CD1c-positive myeloid dendritic cell (primary cell): ENCODE measurements around the gene THAP2.
"Not testable (repeated sequence)": the region's sequence is repeated elsewhere in the genome, so short reads cannot be mapped to it uniquely, and the experiment has no call there.

Experiments used
- DNase-seq: peaks from one replicate; pipeline ENCODE4 v3.0.0-alpha.2; 2016; ENCODE audit errors: extremely low spot score

THAP2 gene

DNA sequence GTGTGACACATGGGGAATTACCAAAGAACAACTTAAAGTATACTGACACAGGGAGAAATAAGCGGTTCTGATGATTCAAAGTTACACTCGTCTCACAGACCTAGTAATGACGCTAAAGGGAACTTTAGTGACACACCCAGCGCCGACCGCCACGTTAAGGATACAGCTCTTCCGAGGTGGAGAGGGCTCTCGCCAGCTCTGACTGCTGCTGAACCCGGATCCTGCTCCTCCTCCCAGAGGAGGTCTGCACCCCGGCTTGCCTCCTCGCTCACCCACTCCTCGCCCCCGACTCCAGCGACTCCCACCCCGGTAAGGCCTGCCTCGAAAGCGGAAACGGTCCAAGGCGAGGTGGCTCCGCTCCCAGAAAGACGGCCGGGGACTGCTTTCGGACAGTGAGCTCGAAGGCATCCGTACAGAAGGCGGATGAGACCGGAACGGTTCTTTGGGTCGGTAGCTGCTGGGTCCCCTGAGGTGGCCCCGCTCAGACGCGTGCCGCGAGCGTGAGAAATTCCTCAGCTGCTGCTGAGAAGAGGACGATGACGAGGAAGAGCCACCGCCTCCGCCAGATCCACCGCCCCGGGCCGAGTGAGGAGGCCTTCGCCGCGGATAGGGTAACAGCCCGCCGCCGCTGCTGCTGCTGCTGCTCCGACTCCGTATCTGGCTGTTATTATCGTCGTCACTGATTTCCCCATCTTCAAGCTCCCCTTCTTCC is 1.1 kb upstream of the THAP2 start:
- DNase-seq = peak; percentile 87

DNA sequence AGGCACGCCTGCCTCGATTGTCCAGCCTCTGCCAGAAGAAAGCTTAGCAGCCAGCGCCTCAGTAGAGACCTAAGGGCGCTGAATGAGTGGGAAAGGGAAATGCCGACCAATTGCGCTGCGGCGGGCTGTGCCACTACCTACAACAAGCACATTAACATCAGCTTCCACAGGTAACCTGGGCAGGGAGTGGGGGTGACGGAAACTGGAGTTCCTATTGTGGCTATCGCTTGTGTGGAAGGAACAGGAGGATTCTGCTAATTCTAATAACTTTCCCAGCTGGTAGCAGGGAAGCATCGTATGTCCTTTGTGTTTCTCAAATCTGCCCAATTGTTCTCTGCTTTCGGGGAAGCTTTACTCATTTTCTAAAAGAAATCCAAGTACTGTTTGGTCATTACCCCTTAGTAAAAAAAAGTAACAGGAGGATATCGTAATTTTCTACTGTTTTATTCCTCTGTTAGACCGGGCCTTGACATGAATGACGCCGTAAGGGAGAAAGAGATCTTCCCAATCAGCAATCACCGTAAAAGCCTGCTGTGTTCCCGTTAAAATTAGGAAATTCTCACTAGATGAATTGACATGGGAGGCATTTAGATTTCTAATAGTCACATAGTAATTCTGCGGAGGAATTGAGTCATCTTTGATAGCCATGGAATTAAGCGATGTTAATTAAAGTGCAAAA is 449 bp downstream of the THAP2 start:
- DNase-seq = peak; percentile 18

DNA sequence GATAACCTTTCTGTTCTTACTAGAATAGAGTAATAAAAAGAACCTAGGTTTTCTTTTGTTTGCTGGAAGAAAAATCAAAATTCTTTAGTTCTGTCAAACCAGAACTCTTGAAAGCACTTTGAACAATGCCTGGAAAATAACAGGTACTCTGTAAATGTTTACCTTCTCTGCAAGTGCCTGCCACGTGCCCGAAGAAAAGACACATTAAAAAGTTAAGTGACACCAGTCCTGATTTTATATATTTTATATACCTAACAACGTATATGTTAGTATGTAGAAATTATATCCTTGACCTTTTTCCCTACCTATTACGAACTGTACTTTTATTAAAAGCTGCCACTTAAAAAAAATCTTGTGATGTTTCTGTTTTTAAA is 976 bp downstream of the THAP2 start:
- DNase-seq = no peak

DNA sequence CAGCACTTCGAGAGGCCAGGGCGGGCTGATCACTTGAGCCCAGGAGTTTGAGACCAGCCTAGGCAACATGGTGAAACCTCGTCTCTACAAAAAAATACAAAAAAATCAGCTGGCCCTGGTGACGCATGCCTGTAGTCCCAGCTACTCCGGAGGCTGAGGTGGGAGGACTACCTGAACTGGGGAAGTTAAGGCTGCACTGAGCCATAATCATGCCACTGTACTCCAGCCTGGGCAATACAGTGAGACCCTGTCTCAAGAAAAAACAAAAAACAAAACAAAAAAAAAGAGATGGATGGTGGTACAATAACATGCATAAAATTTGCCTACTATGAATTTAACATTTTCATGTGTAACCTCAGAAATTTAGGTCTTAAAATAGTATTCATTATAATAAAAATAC is 2.2 kb downstream of the THAP2 start:
- no peak for DNase-seq

DNA sequence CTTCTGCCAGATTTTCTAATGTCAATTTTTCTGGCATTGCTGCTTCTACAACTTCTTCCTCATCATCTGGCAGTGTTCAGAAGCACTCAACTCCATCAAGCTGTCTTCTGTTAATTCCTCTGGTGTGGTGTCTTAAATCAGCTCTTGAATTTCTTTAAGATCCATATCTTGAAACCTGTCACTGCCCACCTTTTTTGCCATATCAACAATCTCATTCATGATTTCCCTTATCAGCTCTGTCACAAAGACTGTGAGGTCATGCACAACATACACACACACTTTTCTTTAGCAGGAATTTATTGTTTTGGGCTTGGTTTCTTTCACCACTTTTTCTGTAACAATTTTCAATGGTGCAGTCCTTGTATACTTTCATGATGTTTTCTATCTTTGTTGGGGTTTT is 7.2 kb downstream of the THAP2 start:
- no peak for DNase-seq

DNA sequence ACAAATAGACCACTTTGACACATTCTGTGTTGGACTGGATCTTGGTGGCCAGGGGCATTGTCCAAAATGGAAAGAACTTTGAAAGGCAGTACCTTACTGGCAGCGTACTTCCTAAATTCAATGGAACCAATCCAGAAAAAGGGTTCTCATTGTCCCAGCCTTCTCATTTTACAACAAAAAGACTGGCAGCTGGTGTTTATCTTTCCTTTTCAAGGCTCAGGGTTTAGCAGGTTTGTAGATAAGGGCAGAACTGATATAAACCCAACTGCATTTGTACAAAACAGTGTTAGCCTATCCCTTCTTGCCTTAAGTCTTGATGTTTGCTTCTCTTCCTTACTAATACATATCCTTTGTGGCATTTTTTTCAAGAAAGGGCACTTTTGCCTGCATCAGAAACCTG is 7.7 kb downstream of the THAP2 start:
- no peak for DNase-seq

DNA sequence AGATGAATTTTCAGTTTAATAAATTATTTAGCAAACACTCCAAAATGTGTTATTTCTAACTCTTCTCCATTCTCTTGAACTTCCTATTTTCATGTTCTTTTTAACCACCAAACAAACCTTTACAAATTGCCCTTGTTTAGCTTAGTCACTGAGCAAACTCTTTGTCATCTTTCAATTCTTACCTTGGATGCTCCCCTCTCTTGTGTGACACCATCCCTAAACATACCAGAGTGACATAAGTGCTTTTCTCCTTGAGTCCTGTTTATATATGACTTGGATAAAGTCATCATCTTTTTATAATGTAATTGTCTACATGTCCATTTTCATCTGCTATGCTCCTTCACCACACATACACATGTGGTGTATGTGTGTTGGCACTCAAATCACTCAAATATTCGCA is 18.4 kb downstream of the THAP2 start:
- DNase-seq = no peak

DNA sequence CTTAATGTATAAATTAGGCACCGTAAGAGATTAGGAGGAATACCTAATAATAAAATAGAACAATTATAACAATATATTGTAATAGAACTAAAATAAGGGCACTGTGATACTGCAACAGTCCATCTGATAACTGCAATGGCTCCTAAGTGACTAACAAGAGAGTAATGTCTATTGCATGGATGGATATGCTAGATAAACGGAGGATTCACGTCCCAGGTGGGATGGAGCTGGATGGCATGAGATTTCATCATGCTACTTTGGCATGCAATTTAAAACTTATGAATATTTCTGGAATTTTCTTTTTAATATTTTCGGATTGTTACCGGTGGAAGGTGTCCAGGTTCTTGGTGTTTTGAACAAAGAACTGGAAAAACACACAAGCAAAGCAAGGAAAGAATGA is 19.5 kb downstream of the THAP2 start:
- no peak for DNase-seq

DNA sequence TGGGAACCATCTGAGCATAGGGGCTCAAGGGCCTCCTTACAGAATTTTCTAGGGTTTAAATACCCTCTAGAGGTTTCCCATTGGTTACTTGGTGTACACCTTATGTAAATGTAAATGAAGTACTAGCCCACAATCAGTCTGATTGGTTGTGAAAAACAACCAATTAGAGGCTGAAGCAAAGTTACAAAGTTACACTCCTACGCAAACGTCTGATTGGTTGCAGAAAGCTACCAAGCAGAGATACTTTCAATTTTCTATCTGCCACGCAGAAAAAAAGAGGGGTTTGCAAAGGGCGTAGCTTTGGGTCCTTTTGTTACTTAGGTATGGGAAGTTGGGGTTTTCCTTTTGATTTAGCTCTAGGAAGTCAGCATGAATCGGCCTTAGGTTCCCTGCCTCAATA is 20.0 kb downstream of the THAP2 start:
- peak; percentile 51 for DNase-seq

DNA sequence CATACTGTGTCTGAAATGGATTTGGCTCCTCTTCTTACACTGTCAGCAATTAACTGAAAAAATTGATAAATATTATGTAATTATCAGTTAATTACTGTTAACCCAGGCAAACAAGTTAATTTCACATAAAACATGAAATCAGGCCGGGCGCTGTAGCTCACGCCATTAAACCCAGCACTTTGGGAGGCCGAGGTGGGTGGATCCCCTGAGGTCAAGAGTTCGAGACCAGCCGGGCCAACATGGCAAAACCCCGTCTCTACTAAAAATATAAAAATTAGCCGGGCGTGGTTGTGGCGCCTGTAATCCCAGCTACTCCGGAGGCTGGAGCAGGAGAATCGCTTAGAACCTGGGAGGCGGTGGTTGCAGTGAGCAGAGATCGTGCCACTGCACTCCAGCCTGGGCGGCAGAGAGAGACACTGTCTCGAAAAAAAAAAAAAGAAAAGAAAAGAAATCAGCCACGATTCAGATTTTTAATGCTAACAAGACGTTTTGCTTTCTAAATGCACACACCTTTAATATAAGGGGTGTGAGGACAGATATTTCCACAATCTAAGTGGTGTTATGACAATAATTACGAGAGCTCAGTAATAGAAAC is 21.3 kb downstream of the THAP2 start:
- no peak for DNase-seq

DNA sequence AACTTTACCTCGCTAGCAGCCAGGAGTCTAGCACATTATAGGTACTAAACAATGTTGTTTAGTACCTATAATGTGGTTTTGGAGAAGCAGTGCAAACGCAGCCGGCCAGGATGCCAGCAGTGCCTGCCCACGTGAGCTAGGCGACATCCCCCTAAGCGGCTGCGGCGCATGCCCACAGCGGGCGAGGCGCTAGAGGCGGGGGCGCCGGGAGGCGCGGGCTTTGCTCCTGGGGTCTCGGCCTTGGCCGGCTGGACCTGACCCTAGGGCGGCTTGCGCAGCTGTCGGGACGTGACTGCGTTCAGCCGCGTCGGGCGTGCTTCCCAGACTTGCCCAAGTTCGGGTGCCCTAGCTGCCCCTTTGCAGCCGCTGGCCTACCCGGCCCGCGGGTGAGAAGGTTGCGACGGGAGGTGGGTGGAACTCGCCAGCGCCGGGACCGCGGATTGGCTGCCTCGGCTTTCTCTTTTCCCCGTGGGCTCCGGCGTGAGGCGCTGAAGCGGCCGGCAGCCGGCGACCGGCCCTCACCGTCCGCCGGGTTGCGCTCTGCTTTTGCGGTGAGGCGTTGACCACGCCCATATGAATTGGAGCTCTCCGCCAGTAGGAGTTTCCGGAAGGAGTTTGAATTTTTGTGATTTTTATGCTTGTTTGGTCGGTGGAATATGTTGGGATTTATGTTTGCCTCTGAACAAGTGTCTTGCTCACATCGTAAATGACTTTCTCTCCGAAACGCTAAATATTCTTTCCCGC is 22.0 kb downstream of the THAP2 start, which contains the start of gene TMEM19:
TMEM19 (plus strand) TSS at position 169 of the 744 bp plus-strand sequence. CDS start 599 bp downstream, outside the sequence.
- peak; percentile 95 for DNase-seq

DNA sequence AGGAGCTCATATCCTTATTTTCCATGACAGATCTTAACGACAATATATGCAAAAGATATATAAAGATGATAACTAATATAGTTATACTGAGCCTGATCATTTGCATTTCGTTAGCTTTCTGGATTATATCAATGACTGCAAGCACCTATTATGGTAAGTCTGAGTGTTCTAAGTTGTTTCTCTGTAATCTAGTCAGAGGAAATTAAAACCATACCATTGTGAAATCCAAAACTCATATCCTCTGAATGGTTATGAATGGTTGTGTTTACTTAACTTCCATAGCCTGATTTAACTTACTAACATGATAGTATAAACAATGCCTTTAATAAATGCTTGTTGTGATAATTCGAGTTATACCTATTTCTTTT is 22.5 kb downstream of the THAP2 start:
- DNase-seq = peak; percentile 37

DNA sequence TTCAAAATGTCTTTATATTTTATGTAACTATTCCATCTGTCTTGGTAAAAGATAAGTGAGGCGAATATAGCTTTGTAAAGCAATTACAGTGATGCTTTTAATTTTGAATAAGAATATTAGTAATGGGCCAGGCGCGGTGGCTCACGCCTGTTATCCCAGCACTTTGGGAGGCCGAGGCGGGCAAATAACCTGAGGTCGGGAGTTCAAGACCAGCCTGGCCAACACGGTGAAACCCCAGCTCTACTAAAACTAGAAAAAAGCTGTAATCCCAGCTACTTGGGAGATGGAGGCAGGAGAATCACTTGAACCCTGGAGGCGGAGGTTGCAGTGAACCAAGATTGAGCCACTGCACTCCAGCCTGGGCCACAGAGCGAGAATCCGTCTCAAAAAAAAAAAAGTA is 23.1 kb downstream of the THAP2 start:
- DNase-seq = not testable (repeated sequence)

DNA sequence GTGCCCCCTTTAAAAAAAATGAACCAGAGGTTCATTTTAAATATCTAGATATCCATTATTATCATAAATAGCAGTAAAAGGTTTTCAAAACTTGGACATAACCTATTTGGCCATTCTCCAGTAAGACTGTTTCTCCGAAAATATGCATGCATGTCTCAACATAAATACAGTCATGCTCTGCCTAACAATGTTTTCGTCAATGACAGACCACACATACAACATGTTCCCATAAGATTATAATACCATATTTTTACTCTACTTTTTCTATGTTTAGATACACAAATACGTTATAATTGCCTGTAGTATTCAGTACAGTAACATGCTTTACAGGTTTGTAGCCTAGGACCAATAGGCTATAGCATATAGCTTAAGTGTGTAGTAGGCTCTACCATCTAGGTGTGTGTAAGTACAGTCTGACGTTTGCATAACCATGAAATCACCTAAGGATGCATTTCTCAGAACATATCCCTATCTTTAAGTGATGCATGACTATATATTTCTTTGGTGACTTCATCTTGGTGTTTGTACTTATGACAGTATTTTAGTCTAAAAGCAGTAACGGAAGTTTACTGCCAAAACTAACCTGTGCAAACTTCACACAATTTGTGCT is 25.0 kb downstream of the THAP2 start:
- DNase-seq = no peak

DNA sequence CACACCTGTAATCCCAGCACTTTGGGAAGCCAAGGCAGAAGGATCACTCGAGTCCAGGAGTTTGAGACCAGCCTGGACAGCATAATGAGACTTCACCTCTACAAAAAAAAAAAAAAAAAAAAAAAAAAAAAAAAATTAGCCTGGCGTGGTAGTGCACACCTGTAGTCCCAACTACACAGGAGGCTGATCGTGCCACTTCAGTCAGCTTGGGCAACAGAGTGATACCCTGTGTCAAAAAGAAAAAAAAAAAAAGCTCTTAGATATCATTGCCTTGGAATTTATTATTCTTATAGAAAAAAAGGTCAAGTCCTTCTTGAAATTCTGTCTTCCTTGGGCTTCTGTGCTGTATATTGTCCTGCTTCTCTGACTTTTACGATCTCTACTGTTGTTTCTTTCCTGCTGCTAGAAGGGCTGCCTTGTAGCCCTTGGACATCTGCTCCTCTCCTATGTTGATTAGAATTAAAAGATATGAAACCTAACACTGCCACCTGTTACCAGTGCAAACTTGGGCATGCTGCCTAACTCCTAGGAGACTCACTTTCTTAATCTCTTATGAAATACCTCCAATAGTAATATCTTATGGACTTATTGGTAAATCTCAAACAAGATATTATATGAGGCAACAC is 27.5 kb downstream of the THAP2 start:
- DNase-seq = no peak

DNA sequence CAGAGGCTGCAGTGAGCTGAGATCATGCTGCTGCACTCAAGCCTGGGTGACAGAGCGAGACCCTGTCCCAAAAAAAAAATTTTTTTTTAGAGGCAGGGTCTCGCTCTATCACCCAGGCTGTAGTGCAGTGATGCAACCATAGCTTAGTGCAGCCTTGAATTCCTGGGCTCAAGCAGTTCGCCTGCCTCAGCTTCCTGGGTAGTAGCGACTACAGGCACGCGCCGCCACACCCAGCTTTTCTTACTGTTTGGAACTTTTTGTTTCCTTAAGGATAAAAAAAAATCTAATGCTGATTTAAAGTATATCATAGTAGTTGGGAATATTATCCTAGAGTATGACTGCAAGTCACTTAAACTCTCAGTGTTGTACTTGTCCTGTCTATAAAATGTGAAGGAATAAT is 29.0 kb downstream of the THAP2 start:
- DNase-seq = no peak

DNA sequence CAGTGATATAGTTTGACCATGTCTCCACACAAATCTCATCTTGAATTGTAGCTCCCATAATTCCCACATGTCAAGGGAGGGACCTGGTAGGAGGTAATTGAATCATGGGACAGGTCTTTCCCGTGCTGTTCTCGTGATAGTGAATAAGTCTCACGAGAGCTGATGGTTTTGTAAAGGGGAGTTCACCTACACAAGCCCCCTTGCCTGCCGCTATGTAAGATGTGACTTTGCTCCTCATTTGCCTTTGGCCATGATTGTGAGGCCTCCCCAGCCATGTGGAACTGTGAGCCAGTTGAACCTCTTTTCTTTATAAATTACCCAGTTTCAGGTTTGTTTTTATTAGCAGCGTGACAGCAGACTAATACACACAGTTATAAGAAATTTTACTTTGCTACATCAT is 29.6 kb downstream of the THAP2 start:
- not testable (repeated sequence) for DNase-seq

DNA sequence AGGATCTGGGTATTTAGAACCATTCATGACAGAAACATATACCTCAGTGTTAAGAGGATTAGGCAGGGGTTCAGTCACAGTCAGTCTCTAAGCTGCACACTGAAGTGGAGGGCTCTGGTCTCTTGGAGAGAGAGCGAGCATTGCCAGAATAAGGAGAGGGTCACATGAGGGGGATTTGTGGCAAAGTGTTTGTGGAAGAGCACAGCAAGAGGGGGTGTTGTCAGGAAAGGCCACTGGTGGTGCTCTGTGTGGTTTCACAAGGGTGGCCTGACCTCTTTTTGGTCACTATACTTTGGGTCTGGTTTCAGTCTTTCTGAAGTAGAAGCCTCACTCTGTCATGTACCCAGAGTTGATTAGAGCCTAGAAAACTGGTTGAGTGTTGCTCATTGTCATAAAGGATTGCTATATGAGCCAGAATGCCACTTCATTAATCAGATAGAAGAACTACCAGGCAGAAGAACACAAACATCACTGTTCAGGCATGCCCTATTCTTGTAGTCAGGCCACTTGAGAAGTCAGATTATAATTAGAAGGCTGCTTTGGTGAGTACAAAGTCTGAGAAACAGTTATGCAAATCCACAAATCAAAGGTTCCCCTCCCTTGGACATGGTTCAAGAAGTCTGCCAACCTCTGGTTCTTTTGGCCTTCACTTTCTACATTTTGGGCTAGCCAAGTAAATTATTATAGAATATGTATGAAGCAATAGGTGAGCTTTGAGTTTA is 30.2 kb downstream of the THAP2 start:
- no peak for DNase-seq

DNA sequence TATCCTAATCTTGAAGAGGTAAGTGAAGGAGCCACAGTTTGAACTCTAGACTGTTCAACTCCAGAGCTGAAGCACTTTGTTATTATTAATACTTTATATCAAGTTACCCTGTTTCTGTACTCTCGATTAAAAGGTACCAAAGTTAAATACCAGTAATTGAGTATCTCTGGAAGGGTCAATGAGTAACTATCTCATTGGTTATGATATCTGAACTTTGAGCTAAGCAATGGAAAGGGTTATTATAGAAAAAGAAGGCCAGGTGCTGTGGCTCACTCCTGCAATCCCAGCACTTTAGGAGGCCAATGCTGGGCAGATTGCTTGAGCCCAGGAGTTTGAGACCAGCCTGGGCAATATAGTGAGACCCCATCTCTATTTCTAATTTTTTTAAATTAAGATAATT is 31.7 kb downstream of the THAP2 start:
- DNase-seq = no peak

DNA sequence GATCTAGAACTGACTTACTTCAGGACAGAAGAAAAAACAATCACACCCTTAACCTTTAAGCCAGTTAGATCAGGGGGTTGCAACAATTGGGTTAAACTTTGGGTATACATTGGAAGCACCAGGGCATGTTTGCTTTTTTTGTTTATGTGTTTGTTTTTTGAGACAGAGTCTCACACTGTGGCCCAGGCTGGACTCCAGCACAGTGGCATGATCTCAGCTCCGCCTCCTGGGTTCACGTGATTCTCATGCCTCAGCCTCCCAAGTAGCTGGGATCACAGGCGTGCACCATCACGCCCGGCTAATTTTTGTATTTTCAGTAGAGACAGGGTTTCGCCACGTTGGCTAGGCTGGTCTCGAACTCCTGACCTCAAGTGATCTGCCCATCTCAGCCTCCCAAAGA is 38.1 kb downstream of the THAP2 start:
- DNase-seq = not testable (repeated sequence)

DNA sequence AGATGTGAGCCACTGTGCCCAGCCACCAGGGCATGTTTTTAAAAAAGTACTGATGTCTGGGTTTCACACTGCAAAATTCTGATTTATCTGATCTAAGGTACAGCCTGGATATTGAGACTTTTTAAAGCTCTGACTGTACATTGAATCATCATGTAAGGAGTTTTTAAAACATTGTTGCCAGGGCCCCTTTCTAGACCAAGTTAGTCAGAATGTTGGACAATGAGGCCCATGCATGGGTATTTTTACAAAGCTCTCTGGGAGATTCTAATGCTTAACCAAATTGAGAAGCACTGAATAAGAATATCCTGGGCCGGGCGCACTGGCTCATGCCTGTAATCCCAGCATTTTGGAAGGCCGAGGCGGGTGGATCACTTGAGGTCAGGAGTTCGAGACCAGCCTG is 38.5 kb downstream of the THAP2 start:
- no peak for DNase-seq
